Breast epithelium (tissue), 4 donors: Measurements from ENCODE around the gene KIAA0513. TPM values are rescaled to one million over a fixed set of nuclear protein-coding genes. Genes with fewer than 3 reads are reported as not detected.
A peak's percentile ranks its signal among the peaks of the same experiment; 100 is the strongest.

ENCODE experiments used
- DNase-seq, 2 donors: peaks; one replicate each; pipeline ENCODE4 v3.0.0-alpha.2; 2019; ENCODE audit warnings: low spot score in 2 of 2
- H3K27ac ChIP-seq, 2 donors: fragments of 200-600 bp; sonication (generic) in 1 of 2; one replicate each; pipeline ENCODE4 v1.5.1; 2016 to 2019; ENCODE audit warnings: mild to moderate bottlenecking in 1 of 2
- H3K27me3 ChIP-seq, 2 donors: fragments of 200-600 bp; sonication (generic) in 1 of 2; one replicate each; pipeline versions ENCODE4 v1.5.1 to v1.6.0; 2017 to 2019; ENCODE audit warnings: control low read depth in 1 of 2, mild to moderate bottlenecking in 1 of 2
- H3K36me3 ChIP-seq: fragments of 200-600 bp; one replicate; pipeline ENCODE4 v1.5.1; 2019
- H3K4me1 ChIP-seq, 2 donors: fragments of 200-600 bp; sonication (generic); one replicate each; pipeline ENCODE4 v1.5.1; 2016 to 2019; ENCODE audit warnings: control low read depth in 1 of 2
- H3K4me3 ChIP-seq, 3 donors: fragments of 200-600 bp; sonication (generic); 1 replicate in 2 of 3; 2 replicates in 1 of 3; pipeline ENCODE4 v1.5.1; 2016 to 2019; ENCODE audit warnings: mild to moderate bottlenecking in 3 of 3, moderate library complexity in 2 of 3
- H3K9me3 ChIP-seq, 2 donors: fragments of 200-600 bp; sonication (generic) in 1 of 2; one replicate each; pipeline ENCODE4 v1.5.1; 2016 to 2019; ENCODE audit warnings: control low read depth in 1 of 2
- CTCF ChIP-seq, 3 donors: fragments of 450-650 bp; IDR thresholded peaks; one replicate each; pipeline ENCODE4 v1.5.1; 2016 to 2017; ENCODE audit warnings: antibody characterized with exemption in 3 of 3, mild to moderate bottlenecking in 3 of 3, moderate library complexity in 3 of 3
- POLR2A ChIP-seq: fragments of 450-650 bp; IDR thresholded peaks from one replicate; pipeline ENCODE4 v1.6.1; 2016; ENCODE audit warnings: antibody characterized with exemption, mild to moderate bottlenecking, moderate library complexity
- POLR2AphosphoS5 ChIP-seq, 3 donors: sonication (generic); formaldehyde crosslinking; IDR thresholded peaks; one replicate each; pipeline ENCODE4 v1.6.1; 2017; ENCODE audit warnings: antibody characterized with exemption in 3 of 3
- intact Hi-C: fragments of 100-400 bp; cut with DNase I; formaldehyde crosslinking; loops from one replicate; pipeline ENCODE4 v1.15.1; 2023; ENCODE audit warnings: low total_unique reads
- total RNA-seq, 3 donors: library from RNA; depleted of rRNA; stranded (reverse); fragments of >200 nt; gene quantifications; one replicate each; pipeline ENCODE4 v1.1.0, GENCODE V29; 2016

Gene KIAA0513
- total RNA-seq, 3 donors from 2014 or later, result 7.6 to 16.2 (median 10.8) TPM

GRCh38 chr16:85017633-85018032 is 10.0 kb upstream of the KIAA0513 start:
- DNase-seq, result no peak
- intact Hi-C loops, result no loop called here
- H3K27me3 ChIP-seq, result no peaks in the 10 kb centered on the region
- no peak overlapping the region for H3K27ac ChIP-seq
- no peaks in the 10 kb centered on the region for H3K9me3 ChIP-seq
- no peaks in the 10 kb centered on the region for H3K4me1 ChIP-seq
- no peaks in the 10 kb centered on the region for H3K36me3 ChIP-seq
- H3K4me3 ChIP-seq, result no peak overlapping the region
- no peak for TF ChIP-seq POLR2AphosphoS5 (IDR thresholded peaks at IDR 0.05)

GRCh38 chr16:85018529-85019236 is 8.9 kb upstream of the KIAA0513 start:
- intact Hi-C loops, result no loop called here
- Histone ChIP-seq H3K27ac (no peak overlapping the region), H3K27me3 (no peaks in the 10 kb centered on the region), H3K4me1 (no peaks in the 10 kb centered on the region), H3K36me3 (no peaks in the 10 kb centered on the region), H3K9me3 (no peaks in the 10 kb centered on the region), H3K4me3 (no peak overlapping the region)
- no peak for DNase-seq
- TF ChIP-seq CTCF (IDR thresholded peaks at IDR 0.05), result no peak
- no peak for TF ChIP-seq POLR2AphosphoS5 (IDR thresholded peaks at IDR 0.05)
- no peak for TF ChIP-seq POLR2A

- H3K36me3 ChIP-seq, result no peaks in the 10 kb centered on the region
- intact Hi-C loops, result no loop called here
- no peak for DNase-seq
- H3K4me1 ChIP-seq, result no peaks in the 10 kb centered on the region
- H3K27ac ChIP-seq, result peak overlapping the region in 1 of 2 donors; percentile 12
- H3K27me3 ChIP-seq, result no peaks in the 10 kb centered on the region
- no peaks in the 10 kb centered on the region for H3K9me3 ChIP-seq
- TF ChIP-seq CTCF (IDR thresholded peaks at IDR 0.05), result no peak
- TF ChIP-seq POLR2AphosphoS5 (IDR thresholded peaks at IDR 0.05), result no peak
- no peak for TF ChIP-seq POLR2A
- H3K4me3 ChIP-seq, result no peak overlapping the region
Measured at GRCh38 chr16:85019659-85020245, 7.8 kb upstream of the KIAA0513 start.

- Histone ChIP-seq H3K4me3 (no peak overlapping the region), H3K4me1 (peaks cover 7 to 17% of the 10 kb centered on the region in 2 donors), H3K27ac (no peak overlapping the region), H3K27me3 (no peaks in the 10 kb centered on the region), H3K36me3 (no peaks in the 10 kb centered on the region), H3K9me3 (no peaks in the 10 kb centered on the region)
- intact Hi-C loops, result no loop called here
- DNase-seq, result no peak
- TF ChIP-seq POLR2AphosphoS5 (IDR thresholded peaks at IDR 0.05), result no peak
- TF ChIP-seq POLR2A, result no peak
- no peak for TF ChIP-seq CTCF (IDR thresholded peaks at IDR 0.05)
Measured at GRCh38 chr16:85025781-85026653, 1.6 kb upstream of the KIAA0513 start.

GRCh38 chr16:85026703-85027102 is 892 bp upstream of the KIAA0513 start:
- Histone ChIP-seq H3K27me3 (no peaks in the 10 kb centered on the region), H3K9me3 (no peaks in the 10 kb centered on the region), H3K36me3 (no peaks in the 10 kb centered on the region), H3K4me1 (peaks cover 7 to 17% of the 10 kb centered on the region in 2 donors), H3K4me3 (peak overlapping the region; percentile 88 to 90 (median 88)), H3K27ac (peak overlapping the region in 1 of 2 donors; percentile 86)
- no peak for TF ChIP-seq POLR2A
- no peak for TF ChIP-seq POLR2AphosphoS5 (IDR thresholded peaks at IDR 0.05)
- no peak for TF ChIP-seq CTCF (IDR thresholded peaks at IDR 0.05)
- intact Hi-C loops, result no loop called here
- no peak for DNase-seq
